Measurements from ENCODE around the gene DHDH. TPM values are rescaled to one million over a fixed set of nuclear protein-coding genes. Genes with fewer than 3 reads are reported as not detected.
"Not testable (repeated sequence)": the region's sequence is repeated elsewhere in the genome, so short reads cannot be mapped to it uniquely, and the experiment has no call there.

DHDH gene
- polyA plus RNA-seq, 3 donors = 0.38 TPM; not detected in 2

DNA sequence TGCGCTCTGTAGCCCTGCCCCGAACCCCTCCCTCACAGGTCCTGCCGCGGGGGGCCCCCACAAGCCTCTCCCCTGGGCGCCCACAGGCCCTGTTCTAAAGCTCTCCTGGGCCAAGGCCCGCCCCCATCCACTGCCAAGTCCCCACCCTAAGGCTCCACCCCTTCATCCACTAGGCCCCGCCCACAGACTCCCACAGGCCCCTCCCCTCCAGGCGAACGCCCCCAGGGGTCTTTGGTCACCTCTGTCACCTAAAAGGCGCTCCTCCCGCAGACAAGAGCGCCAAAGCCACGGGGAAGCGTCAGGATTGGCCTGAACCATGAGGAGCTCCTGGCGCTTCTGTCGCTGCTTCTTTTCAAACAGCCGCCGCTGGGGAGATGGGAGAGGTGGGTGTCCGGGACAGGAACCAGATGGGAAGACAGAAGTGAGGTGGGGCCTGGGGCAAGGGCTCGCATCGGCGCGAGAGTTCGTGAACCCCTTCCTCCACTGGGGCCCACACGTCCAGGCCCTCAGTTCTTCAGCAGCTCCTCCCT is 37.2 kb upstream of the DHDH start:
- peaks cover 0 to 19% (median 7%) of the 10 kb centered on the region in 7 donors for H3K9me3 Mint-ChIP-seq
- H3K4me3 Mint-ChIP-seq = peak overlapping the region; percentile 42 to 80
- TF ChIP-seq, protein P1, sequence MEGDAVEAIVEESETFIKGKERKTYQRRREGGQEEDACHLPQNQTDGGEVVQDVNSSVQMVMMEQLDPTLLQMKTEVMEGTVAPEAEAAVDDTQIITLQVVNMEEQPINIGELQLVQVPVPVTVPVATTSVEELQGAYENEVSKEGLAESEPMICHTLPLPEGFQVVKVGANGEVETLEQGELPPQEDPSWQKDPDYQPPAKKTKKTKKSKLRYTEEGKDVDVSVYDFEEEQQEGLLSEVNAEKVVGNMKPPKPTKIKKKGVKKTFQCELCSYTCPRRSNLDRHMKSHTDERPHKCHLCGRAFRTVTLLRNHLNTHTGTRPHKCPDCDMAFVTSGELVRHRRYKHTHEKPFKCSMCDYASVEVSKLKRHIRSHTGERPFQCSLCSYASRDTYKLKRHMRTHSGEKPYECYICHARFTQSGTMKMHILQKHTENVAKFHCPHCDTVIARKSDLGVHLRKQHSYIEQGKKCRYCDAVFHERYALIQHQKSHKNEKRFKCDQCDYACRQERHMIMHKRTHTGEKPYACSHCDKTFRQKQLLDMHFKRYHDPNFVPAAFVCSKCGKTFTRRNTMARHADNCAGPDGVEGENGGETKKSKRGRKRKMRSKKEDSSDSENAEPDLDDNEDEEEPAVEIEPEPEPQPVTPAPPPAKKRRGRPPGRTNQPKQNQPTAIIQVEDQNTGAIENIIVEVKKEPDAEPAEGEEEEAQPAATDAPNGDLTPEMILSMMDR (IDR thresholded peaks at IDR 0.05) = no peak
- intact Hi-C loops (cut with micrococcal nuclease) = loop anchor here in 1 of 2 donors (5.0 kb wide), 1 partner anchor 76 kb away; no protein-coding TSS in a partner anchor
- Histone ChIP-seq H3K4me2 (replicated peaks; ENCODE audit: extremely low read depth, low read length, poor library complexity, severe bottlenecking) (peak overlapping the region; percentile 74), H3K27me3 (ENCODE audit: control insufficient read depth in 2 of 2, insufficient read depth in 2 of 2, low read length in 2 of 2) (peaks cover 9 to 31% of the 10 kb centered on the region in 2 donors), H3K4me1 (ENCODE audit: control insufficient read depth in 1 of 2, insufficient read depth in 2 of 2, low read length in 2 of 2) (peaks cover 20 to 32% of the 10 kb centered on the region in 2 donors), H3K27ac (ENCODE audit: low read depth in 1 of 2, low read length in 2 of 2) (no peak overlapping the region), H4K20me1 (ENCODE audit: insufficient read depth, low read length) (peaks cover 3% of the 10 kb centered on the region), H3K79me2 (ENCODE audit: insufficient read depth, low read length) (peaks cover 12% of the 10 kb centered on the region), H3K4me3 (replicated peaks in 1 of 3; ENCODE audit: low read depth in 2 of 3, low read length in 3 of 3) (peak overlapping the region in 1 of 3 experiments; percentile 64), H3K9ac (ENCODE audit: insufficient read depth, low read length, poor library complexity, severe bottlenecking) (peak overlapping the region; percentile 38), H3K36me3 (replicated peaks in 1 of 2; ENCODE audit: control insufficient read depth in 1 of 2, insufficient read depth in 2 of 2, low read length in 2 of 2) (no peaks in the 10 kb centered on the region), H3K9me3 (replicated peaks in 1 of 2; ENCODE audit: control insufficient read depth in 1 of 2, insufficient read depth in 1 of 2, low read length in 2 of 2) (no peaks in the 10 kb centered on the region), H2AFZ (ENCODE audit: insufficient read depth, low read depth, low read length, poor library complexity, severe bottlenecking) (peak overlapping the region; percentile 73)
- no peak for DNase-seq
- peaks cover 22% of the 10 kb centered on the region for H3K4me1 Mint-ChIP-seq
- no peak overlapping the region for H3K27ac Mint-ChIP-seq
- peaks cover 45 to 56% (median 53%) of the 10 kb centered on the region in 3 donors for H3K27me3 Mint-ChIP-seq (ENCODE audit: low read depth in 3 of 3)
- peaks cover 1 to 4% of the 10 kb centered on the region in 2 donors for H3K36me3 Mint-ChIP-seq
- 5% methylated on average over 7 of the region's 25 CpGs for WGBS (ENCODE audit: insufficient coverage)

DNA sequence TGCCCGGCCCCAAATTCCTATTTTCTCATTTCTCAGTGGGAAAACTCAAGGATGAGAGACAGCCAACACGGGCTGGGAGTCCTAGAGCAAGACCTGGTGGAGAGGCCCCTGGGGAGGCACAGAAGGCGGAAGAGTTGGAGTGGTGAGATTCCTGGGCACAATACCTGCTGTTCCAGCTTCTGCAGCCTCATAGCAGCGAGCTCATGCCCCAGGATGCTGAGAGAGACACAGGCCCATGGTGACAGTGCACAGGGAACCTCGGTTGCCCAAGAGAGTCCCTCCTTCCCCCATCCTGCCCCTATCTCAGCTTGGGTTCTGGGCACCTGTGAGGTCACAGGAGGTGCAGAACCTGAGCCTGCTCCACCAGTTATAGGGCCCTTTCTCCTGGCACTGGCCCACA is 36.3 kb upstream of the DHDH start:
- peaks cover 29 to 41% of the 10 kb centered on the region in 2 donors for H3K4me1 ChIP-seq (ENCODE audit: control insufficient read depth in 1 of 2, insufficient read depth in 2 of 2, low read length in 2 of 2)
- peaks cover 0 to 19% (median 7%) of the 10 kb centered on the region in 7 donors for H3K9me3 Mint-ChIP-seq
- peaks cover 43 to 53% (median 51%) of the 10 kb centered on the region in 3 donors for H3K27me3 Mint-ChIP-seq (ENCODE audit: low read depth in 3 of 3)
- peaks cover 9 to 31% of the 10 kb centered on the region in 2 donors for H3K27me3 ChIP-seq (ENCODE audit: control insufficient read depth in 2 of 2, insufficient read depth in 2 of 2, low read length in 2 of 2)
- no peak overlapping the region for H2AFZ ChIP-seq (ENCODE audit: insufficient read depth, low read depth, low read length, poor library complexity, severe bottlenecking)
- 78% methylated on average over 5 of the region's 5 CpGs for WGBS (ENCODE audit: insufficient coverage)
- DNase-seq = no peak
- H3K36me3 Mint-ChIP-seq = peaks cover 3 to 8% of the 10 kb centered on the region in 2 donors
- TF ChIP-seq, protein P1 (IDR thresholded peaks at IDR 0.05) = no peak
- H3K4me1 Mint-ChIP-seq = peaks cover 28% of the 10 kb centered on the region
- no peak overlapping the region for H3K4me3 ChIP-seq (replicated peaks in 1 of 3; ENCODE audit: low read depth in 2 of 3, low read length in 3 of 3)
- intact Hi-C loops (cut with micrococcal nuclease) = loop anchor here in 1 of 2 donors (5.0 kb wide), 1 partner anchor 75 kb away; no protein-coding TSS in a partner anchor
- H3K4me2 ChIP-seq (replicated peaks; ENCODE audit: extremely low read depth, low read length, poor library complexity, severe bottlenecking) = no peak overlapping the region
- H3K9me3 ChIP-seq (replicated peaks in 1 of 2; ENCODE audit: control insufficient read depth in 1 of 2, insufficient read depth in 1 of 2, low read length in 2 of 2) = no peaks in the 10 kb centered on the region
- H3K79me2 ChIP-seq (ENCODE audit: insufficient read depth, low read length) = peaks cover 21% of the 10 kb centered on the region
- H3K36me3 ChIP-seq (replicated peaks in 1 of 2; ENCODE audit: control insufficient read depth in 1 of 2, insufficient read depth in 2 of 2, low read length in 2 of 2) = no peaks in the 10 kb centered on the region
- peak overlapping the region in 1 of 2 donors; percentile 80 for H3K4me3 Mint-ChIP-seq
- H3K27ac Mint-ChIP-seq = no peak overlapping the region
- peaks cover 10% of the 10 kb centered on the region for H4K20me1 ChIP-seq (ENCODE audit: insufficient read depth, low read length)
- H3K27ac ChIP-seq (ENCODE audit: low read depth in 1 of 2, low read length in 2 of 2) = no peak overlapping the region
- no peak overlapping the region for H3K9ac ChIP-seq (ENCODE audit: insufficient read depth, low read length, poor library complexity, severe bottlenecking)

DNA sequence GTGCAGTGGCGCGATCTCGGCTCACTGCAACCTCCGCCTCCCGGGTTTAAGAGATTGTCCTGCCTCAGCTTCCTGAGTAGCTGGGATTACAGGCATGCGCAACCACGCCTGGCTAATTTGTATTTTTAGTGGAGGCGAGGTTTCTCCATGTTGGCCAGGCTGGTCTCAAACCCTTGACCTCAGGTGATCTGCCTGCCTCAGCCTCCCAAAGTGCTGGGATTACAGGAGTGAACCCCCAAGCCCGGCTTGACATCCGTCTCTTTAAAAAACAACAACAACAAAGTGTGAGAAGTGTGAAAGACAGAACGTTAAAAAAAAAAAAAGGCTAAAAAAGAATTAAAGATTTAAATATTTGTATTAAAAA is 34.1 kb upstream of the DHDH start:
- Histone ChIP-seq H3K27me3 (ENCODE audit: control insufficient read depth in 2 of 2, insufficient read depth in 2 of 2, low read length in 2 of 2) (peaks cover 9 to 25% of the 10 kb centered on the region in 2 donors), H3K4me2 (replicated peaks; ENCODE audit: extremely low read depth, low read length, poor library complexity, severe bottlenecking) (peak overlapping the region; percentile 98), H3K79me2 (ENCODE audit: insufficient read depth, low read length) (peaks cover 28% of the 10 kb centered on the region), H3K4me3 (replicated peaks in 1 of 3; ENCODE audit: low read depth in 2 of 3, low read length in 3 of 3) (peak overlapping the region in 2 of 3 experiments; percentile 79 to 100), H3K27ac (ENCODE audit: low read depth in 1 of 2, low read length in 2 of 2) (peak overlapping the region in 1 of 2 donors; percentile 85), H3K4me1 (ENCODE audit: control insufficient read depth in 1 of 2, insufficient read depth in 2 of 2, low read length in 2 of 2) (peaks cover 35 to 46% of the 10 kb centered on the region in 2 donors), H4K20me1 (ENCODE audit: insufficient read depth, low read length) (peaks cover 26% of the 10 kb centered on the region)
- H3K9ac ChIP-seq (ENCODE audit: insufficient read depth, low read length, poor library complexity, severe bottlenecking); H2AFZ ChIP-seq (ENCODE audit: insufficient read depth, low read depth, low read length, poor library complexity, severe bottlenecking); H3K9me3 ChIP-seq (replicated peaks in 1 of 2; ENCODE audit: control insufficient read depth in 1 of 2, insufficient read depth in 1 of 2, low read length in 2 of 2); DNase-seq; H3K36me3 ChIP-seq (replicated peaks in 1 of 2; ENCODE audit: control insufficient read depth in 1 of 2, insufficient read depth in 2 of 2, low read length in 2 of 2): not testable (repeated sequence)
- WGBS (ENCODE audit: insufficient coverage) = 88% methylated on average over 8 of the region's 11 CpGs
- Mint-ChIP-seq H3K4me3 (peak overlapping the region in 1 of 2 donors; percentile 75), H3K9me3 (peaks cover 0 to 19% (median 7%) of the 10 kb centered on the region in 7 donors), H3K27ac (peak overlapping the region in 4 of 7 donors; percentile 61 to 92 (median 72)), H3K4me1 (peaks cover 32% of the 10 kb centered on the region), H3K27me3 (ENCODE audit: low read depth in 3 of 3) (peaks cover 31 to 34% (median 33%) of the 10 kb centered on the region in 3 donors), H3K36me3 (peaks cover 12 to 18% of the 10 kb centered on the region in 2 donors)
- intact Hi-C loops (cut with micrococcal nuclease) = loop anchor here in 1 of 2 donors (5.0 kb wide), 1 partner anchor 73 kb away; no protein-coding TSS in a partner anchor

Measured in CD14-positive monocyte (primary cell).